ENCODE data around the gene XIST. TPM values are rescaled to one million over a fixed set of nuclear protein-coding genes. Genes with fewer than 3 reads are reported as not detected.

Gene XIST
- total RNA-seq, 2 donors from 2014 or later = 0.02 TPM; not detected in 1

- H3K36me3 Mint-ChIP-seq (ENCODE audit: low read depth) = no peaks in the 10 kb centered on the region
- Histone ChIP-seq H3K9ac (ENCODE audit: extremely low read depth, low read length, poor library complexity, severe bottlenecking) (no peak overlapping the region), H3K4me1 (ENCODE audit: control insufficient read depth, insufficient read depth, low read length) (no peaks in the 10 kb centered on the region), H3K4me3 (ENCODE audit: low read length) (no peak overlapping the region), H3K27me3 (ENCODE audit: control insufficient read depth, insufficient read depth, low read length, poor library complexity, severe bottlenecking) (no peaks in the 10 kb centered on the region), H3K36me3 (ENCODE audit: control insufficient read depth, insufficient read depth, low read length) (no peaks in the 10 kb centered on the region), H3K27ac (ENCODE audit: low read depth, low read length) (no peak overlapping the region), H3K9me3 (ENCODE audit: control insufficient read depth, low read length) (no peaks in the 10 kb centered on the region)
- no peak for TF ChIP-seq CTCF (conservative IDR thresholded peaks at IDR 0.05)
- no peaks in the 10 kb centered on the region for H3K9me3 Mint-ChIP-seq
- WGBS, 2 experiments (ENCODE audit: insufficient coverage in 1 of 2, insufficient read length in 1 of 2) = 100% methylated on average over 1 of the region's 3 CpGs; no CpG with 5 or more reads in 1 of the 2 experiments
- H3K27me3 Mint-ChIP-seq (ENCODE audit: insufficient read depth) = peaks cover 8% of the 10 kb centered on the region
- DNase-seq = no peak
- H3K4me1 Mint-ChIP-seq = no peaks in the 10 kb centered on the region
- no peak overlapping the region for H3K4me3 Mint-ChIP-seq
- H3K27ac Mint-ChIP-seq = no peak overlapping the region
These were observed 14.4 kb downstream of the XIST start for GRCh38 chrX:73838123-73838522.

- Mint-ChIP-seq H3K4me1 (peaks cover 2% of the 10 kb centered on the region), H3K27me3 (ENCODE audit: insufficient read depth) (peaks cover 8% of the 10 kb centered on the region), H3K4me3 (no peak overlapping the region), H3K27ac (no peak overlapping the region), H3K9me3 (no peaks in the 10 kb centered on the region), H3K36me3 (ENCODE audit: low read depth) (no peaks in the 10 kb centered on the region)
- Histone ChIP-seq H3K27me3 (ENCODE audit: control insufficient read depth, insufficient read depth, low read length, poor library complexity, severe bottlenecking) (no peaks in the 10 kb centered on the region), H3K4me3 (ENCODE audit: low read length) (no peak overlapping the region), H3K4me1 (ENCODE audit: control insufficient read depth, insufficient read depth, low read length) (no peaks in the 10 kb centered on the region), H3K9me3 (ENCODE audit: control insufficient read depth, low read length) (no peaks in the 10 kb centered on the region), H3K27ac (ENCODE audit: low read depth, low read length) (no peak overlapping the region), H3K9ac (ENCODE audit: extremely low read depth, low read length, poor library complexity, severe bottlenecking) (no peak overlapping the region), H3K36me3 (ENCODE audit: control insufficient read depth, insufficient read depth, low read length) (no peaks in the 10 kb centered on the region)
- no peak for DNase-seq
- 71% methylated on average over 1 of the region's 1 CpG; no CpG with 5 or more reads in 1 of the 2 experiments for WGBS, 2 experiments (ENCODE audit: insufficient coverage in 1 of 2, insufficient read length in 1 of 2)
- no peak for TF ChIP-seq CTCF (conservative IDR thresholded peaks at IDR 0.05)
These were observed 15.5 kb downstream of the XIST start for GRCh38 chrX:73836956-73837477.

GRCh38 chrX:73834219-73834618, 18.3 kb downstream of the XIST start:
- DNase-seq = no peak
- Histone ChIP-seq H3K27me3 (ENCODE audit: control insufficient read depth, insufficient read depth, low read length, poor library complexity, severe bottlenecking) (no peaks in the 10 kb centered on the region), H3K9ac (ENCODE audit: extremely low read depth, low read length, poor library complexity, severe bottlenecking) (no peak overlapping the region), H3K4me1 (ENCODE audit: control insufficient read depth, insufficient read depth, low read length) (no peaks in the 10 kb centered on the region), H3K9me3 (ENCODE audit: control insufficient read depth, low read length) (no peaks in the 10 kb centered on the region), H3K27ac (ENCODE audit: low read depth, low read length) (no peak overlapping the region), H3K36me3 (ENCODE audit: control insufficient read depth, insufficient read depth, low read length) (no peaks in the 10 kb centered on the region), H3K4me3 (ENCODE audit: low read length) (no peak overlapping the region)
- Mint-ChIP-seq H3K27ac (no peak overlapping the region), H3K9me3 (no peaks in the 10 kb centered on the region), H3K36me3 (ENCODE audit: low read depth) (no peaks in the 10 kb centered on the region), H3K4me3 (no peak overlapping the region), H3K4me1 (peaks cover 2% of the 10 kb centered on the region), H3K27me3 (ENCODE audit: insufficient read depth) (peaks cover 8% of the 10 kb centered on the region)
- no peak for TF ChIP-seq CTCF (conservative IDR thresholded peaks at IDR 0.05)
- 80 to 100% methylated on average over 2 of the region's 3 CpGs for WGBS, 2 experiments (ENCODE audit: insufficient coverage in 1 of 2, insufficient read length in 1 of 2)

All from endodermal cell (in vitro differentiated cells).